Measurements from ENCODE around the gene MMP15. TPM values are rescaled to one million over a fixed set of nuclear protein-coding genes. Genes with fewer than 3 reads are reported as not detected.

Gene MMP15
- total RNA-seq, 2 experiments from 2014 or later: 0.19 to 0.43 TPM

Other genes starting within 250 kb of the MMP15 start
- under 1 TPM; 0.32 to 0.66 TPM for gene KIFC3, start 223.3 kb upstream of the MMP15 start, total RNA-seq
- gene CNGB1, start 54.6 kb upstream of the MMP15 start, total RNA-seq: not detected
- 1 to 10 TPM; 5.3 to 6.6 TPM for gene ZNF319, start 25.1 kb upstream of the MMP15 start, total RNA-seq
- gene USB1, start 24.3 kb upstream of the MMP15 start, total RNA-seq: 10 to 100 TPM; 37.3 to 38.5 TPM
- 10 to 100 TPM; 45.9 to 48.7 TPM for gene CFAP20, start 103.6 kb downstream of the MMP15 start, total RNA-seq
- 10 to 100 TPM; 85.9 to 92.2 TPM for gene CSNK2A2, start 172.4 kb downstream of the MMP15 start, total RNA-seq

Data from activated CD4-positive, alpha-beta T cell treated with anti-CD3 and anti-CD28 coated beads for 36 hours (primary cell).